NCI-H1105 treated with DMSO at 0.1 percent for 48 hours (cell line): ENCODE measurements around the gene MLYCD.

ENCODE experiments used
- DNase-seq: peaks from one replicate; lab custom pipeline; 2025; lab: John Stamatoyannopoulos, UW

MLYCD gene

GRCh38 chr16:83956336-83957289 is 57.7 kb downstream of the MLYCD start:
- peak; percentile 23 for DNase-seq

- DNase-seq = no peak
These were observed 58.5 kb downstream of the MLYCD start for GRCh38 chr16:83957296-83957855.

DNA sequence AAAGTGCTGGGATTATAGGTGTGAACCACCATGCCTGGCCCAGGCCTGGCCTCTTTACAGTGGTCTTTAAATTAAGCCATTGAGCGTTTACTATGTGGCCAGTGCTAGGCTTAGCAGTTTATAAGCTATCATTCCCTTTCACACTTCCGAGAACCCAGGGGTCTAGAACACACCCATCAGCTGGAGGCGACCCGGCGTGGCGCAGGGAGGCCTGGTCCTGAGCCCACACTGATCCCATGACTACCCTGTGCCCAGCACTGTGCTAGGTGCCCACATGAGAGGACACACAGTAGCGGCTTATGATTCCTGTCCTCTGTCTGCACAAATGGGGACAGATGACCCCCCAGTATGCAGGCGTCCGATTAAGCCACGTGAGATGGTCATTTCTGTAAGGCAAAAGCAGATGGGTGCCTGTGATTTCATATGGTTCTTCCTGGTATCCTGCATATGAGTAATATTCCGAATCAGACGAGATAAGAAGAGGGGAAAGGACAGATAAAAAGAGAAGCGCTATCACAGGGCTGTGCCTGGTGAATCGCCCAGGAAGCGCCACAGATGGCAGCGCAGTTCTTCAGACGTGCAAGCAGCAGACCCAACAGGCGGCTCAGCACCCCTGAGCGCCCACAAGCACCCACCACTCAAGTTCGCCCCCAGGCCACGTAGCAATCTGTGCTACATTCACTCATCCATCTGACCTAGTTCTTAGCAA is 59.4 kb downstream of the MLYCD start:
- no peak for DNase-seq

DNA sequence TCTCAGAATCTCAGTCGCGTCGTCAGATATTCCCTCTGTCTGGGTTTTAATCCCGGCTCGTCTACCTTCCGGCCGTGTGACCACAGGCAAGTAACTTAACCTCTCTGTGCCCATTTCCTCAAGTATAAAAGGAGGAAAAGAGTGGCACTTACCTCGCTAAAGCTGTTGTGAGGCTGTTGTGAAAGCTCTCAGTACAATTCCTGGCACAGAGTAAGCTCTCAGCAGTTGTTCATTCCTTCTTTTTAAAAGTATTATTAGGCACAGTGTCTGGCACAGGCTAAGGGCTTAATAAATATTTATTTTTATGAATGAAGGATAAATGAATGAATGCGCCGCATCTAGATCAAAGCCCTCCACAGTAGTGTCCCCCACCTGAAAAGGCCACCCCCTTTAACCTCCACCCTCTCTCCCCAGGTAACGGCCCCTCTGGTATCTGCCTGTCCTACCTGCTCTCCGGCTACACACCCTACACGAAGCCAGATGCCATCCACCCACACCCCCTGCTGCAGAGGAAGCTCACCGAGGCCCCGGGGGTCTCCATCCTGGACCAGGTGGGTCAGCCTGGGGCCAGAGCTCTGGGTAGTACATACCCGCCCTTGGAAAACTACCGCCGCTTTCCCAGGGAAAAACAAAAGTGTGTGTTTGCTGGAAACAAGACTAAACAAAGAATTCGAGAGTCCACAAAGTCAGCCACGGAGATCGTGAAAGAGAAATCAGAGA is 60.1 kb downstream of the MLYCD start:
- DNase-seq = no peak

GRCh38 chr16:83959656-83960434 is 60.9 kb downstream of the MLYCD start:
- DNase-seq = no peak

GRCh38 chr16:83960521-83961249 is 61.8 kb downstream of the MLYCD start:
- no peak for DNase-seq

GRCh38 chr16:83961591-83961990 is 62.7 kb downstream of the MLYCD start:
- DNase-seq = no peak

- DNase-seq = no peak
These were observed 64.6 kb downstream of the MLYCD start for GRCh38 chr16:83963277-83964119.

DNA sequence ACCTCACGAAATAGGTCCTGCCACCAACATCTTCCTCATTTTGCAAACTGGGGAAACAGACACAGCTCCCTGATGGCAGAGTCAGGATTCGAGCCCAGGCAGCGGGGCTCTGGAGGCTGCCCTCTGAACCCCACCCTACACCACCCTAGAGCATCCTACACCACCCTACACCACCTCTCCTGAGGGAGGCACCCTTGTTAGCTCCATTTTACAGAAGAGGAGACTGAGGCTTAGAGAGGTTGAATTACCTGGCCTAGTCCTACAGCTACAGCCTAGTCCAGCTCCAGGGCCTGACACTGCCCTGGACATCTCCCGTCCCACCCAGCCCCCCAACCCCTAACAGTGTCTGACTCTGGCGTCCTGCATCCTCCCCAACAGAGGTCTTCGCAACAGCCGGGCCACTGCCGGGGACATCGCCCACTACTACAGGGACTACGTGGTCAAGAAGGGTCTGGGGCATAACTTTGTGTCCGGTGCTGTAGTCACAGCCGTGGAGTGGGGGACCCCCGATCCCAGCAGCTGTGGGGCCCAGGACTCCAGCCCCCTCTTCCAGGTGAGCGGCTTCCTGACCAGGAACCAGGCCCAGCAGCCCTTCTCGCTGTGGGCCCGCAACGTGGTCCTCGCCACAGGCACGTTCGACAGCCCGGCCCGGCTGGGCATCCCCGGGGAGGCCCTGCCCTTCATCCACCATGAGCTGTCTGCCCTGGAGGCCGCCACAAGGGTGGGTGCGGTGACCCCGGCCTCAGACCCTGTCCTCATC is 65.9 kb downstream of the MLYCD start:
- no peak for DNase-seq

DNA sequence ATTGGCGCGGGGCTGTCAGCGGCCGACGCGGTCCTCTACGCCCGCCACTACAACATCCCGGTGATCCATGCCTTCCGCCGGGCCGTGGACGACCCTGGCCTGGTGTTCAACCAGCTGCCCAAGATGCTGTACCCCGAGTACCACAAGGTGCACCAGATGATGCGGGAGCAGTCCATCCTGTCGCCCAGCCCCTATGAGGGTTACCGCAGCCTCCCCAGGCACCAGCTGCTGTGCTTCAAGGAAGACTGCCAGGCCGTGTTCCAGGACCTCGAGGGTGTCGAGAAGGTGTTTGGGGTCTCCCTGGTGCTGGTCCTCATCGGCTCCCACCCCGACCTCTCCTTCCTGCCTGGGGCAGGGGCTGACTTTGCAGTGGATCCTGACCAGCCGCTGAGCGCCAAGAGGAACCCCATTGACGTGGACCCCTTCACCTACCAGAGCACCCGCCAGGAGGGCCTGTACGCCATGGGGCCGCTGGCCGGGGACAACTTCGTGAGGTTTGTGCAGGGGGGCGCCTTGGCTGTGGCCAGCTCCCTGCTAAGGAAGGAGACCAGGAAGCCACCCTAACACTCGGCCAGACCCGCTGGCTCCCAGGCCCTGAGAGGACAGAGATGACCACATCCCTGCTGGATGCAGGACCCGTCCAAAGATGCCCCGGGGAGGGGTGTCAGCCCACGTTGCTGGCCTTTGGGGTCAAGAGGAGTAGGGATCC is 66.7 kb downstream of the MLYCD start:
- no peak for DNase-seq

DNA sequence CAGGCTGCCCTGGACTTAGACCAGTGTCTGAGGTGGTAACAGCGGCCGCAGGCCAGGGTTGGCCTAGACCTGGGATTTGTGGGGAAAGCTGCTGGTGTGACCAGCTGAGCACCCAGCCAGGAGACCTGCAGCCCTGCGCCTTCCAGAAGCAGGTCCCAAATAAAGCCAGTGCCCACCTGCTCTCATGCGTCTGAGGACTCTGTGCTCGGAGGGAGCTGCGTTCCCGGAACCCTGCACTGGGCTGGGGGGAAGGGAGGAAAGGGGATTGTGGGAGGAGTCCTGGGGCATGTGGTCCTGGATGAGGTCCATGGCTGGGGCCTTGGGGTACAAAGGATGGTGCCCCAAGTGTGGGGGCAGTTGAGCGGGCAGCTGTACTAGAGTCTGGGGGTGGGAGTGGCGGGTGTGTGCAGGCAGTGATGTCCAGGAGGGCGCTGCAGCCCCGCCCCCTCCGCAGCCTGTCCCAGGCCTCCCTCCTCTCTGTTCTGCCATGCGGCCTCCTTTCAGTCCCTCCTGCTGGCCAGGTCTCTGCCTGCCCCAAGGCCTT is 67.3 kb downstream of the MLYCD start:
- no peak for DNase-seq

GRCh38 chr16:83967091-83967490 is 68.2 kb downstream of the MLYCD start:
- no peak for DNase-seq

- peak; percentile 0 for DNase-seq
These were observed 69.0 kb downstream of the MLYCD start, which contains the start of gene NECAB2 for GRCh38 chr16:83967838-83968305. TSS of gene NECAB2 (plus strand) at chr16:83968244. CDS start at chr16:83968649, 405 bp downstream.

DNA sequence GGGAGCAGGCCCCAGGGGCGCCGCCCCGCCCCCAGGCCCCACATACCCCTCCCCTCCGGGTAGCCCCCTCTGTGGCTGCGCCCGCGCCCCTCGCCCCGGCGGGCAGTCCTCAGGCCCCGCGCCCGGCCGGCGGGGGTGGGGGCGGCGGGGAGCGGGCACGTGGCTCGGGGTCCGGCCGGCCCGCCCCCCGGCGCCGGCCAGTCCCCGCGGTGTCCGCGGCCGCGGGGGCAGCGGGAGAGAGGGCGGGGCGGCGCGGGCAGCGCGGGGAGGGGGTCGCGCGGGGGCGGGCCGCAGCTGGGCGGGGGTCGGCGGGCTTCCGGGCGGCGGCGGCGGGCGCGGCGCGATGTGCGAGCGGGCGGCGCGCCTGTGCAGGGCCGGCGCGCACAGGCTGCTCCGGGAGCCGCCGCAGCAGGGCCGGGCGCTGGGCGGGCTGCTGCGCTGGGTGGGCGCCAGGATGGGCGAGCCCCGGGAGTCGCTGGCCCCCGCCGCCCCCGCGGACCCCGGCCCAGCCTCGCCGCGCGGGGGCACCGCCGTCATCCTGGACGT is 69.5 kb downstream of the MLYCD start:
- DNase-seq = no peak

DNA sequence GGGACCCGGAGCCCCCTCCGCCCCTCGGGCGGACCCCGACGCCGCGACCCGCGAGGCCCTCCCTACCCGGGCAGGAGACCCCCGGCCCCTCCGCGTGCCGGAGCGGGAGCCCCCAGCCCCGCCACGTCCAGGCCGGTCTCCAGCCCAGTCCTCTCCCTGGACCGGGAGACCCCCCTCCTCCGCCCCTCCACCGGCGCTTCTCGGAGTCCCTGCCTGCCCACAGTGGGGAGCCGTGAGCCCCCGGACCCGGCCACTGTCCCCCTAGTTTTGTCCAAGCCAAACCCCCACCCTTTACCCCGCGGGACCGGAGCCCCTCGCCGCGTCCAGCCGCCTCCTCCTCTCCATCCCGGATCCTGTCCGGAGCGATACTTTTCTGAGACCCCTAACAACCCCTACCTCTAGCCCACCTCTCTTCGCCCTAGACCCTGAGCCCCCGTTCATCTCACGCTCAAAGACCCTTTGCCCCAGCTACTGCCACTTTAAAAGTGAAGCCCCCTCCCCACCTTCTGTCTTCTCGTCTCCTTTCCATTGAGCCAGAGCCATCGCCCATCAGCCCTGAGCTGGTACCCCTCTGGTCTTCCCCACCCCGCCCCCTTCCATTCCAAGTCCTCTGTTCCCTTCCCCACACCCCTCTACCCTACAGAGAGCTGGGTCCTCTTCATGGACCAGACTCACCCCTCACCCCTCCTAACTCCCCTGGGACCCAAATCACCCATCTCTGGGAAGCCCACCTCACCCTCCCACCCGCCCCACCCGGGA is 70.2 kb downstream of the MLYCD start:
- no peak for DNase-seq

DNA sequence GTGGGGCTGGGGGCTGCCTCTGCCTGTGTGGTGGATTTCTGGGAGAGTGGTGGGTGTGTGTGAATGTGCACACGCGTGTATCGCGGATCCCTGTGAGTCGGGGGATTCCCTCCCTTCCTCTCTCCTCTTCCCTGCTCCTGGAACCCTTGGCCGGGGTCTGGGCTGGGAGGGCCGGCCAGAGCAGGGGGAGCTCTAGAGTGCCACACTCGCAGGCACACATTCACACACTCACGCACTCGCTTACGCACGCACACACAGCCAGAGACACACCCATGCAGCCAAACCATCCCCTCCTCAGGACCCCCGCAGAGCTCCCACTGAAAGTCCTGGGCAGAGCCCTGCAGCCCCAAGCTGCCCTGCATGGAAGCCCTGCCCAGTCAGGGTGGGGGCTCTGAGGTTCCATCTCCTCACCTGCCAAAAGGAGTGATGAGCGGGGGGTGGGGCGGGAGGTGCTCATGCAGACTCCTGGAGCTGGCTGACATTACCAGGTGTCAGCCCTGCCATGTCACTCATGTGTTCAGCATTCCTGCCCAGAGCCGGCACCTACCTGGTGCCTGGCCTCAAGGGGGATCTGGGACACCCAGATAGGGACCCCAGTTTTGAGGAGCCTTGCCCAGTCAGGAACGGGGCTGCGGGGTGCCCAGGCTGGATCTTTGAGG is 71.0 kb downstream of the MLYCD start:
- DNase-seq = no peak
